Stimulated activated CD8-positive, alpha-beta memory T cell treated with anti-CD3 and anti-CD28 coated beads, Interleukin-15, amount 100 ng/mL, for 1 hour (primary cell): Measurements from ENCODE around the gene CALM1.
"Not testable (repeated sequence)": the region's sequence is repeated elsewhere in the genome, so short reads cannot be mapped to it uniquely, and the experiment has no call there.

Experiments
- DNase-seq: peaks from one replicate; pipeline ENCODE4 v3.0.0-alpha.2; 2020; ENCODE audit warnings: low read depth

The CALM1 gene

GRCh38 chr14:90383731-90384542, 12.9 kb upstream of the CALM1 start:
- peak; percentile 35 for DNase-seq

- no peak for DNase-seq
Measured at GRCh38 chr14:90384543-90384911, 12.3 kb upstream of the CALM1 start.

- no peak for DNase-seq
Measured at GRCh38 chr14:90386321-90386720, 10.5 kb upstream of the CALM1 start.

GRCh38 chr14:90387206-90387760, 9.5 kb upstream of the CALM1 start:
- no peak for DNase-seq

GRCh38 chr14:90388437-90388836, 8.4 kb upstream of the CALM1 start:
- DNase-seq, result no peak

- no peak for DNase-seq
Measured at GRCh38 chr14:90388982-90389381, 7.8 kb upstream of the CALM1 start.

GRCh38 chr14:90393966-90394365, 2.9 kb upstream of the CALM1 start:
- DNase-seq, result no peak

- DNase-seq, result not testable (repeated sequence)
Measured at GRCh38 chr14:90394782-90395181, 2.0 kb upstream of the CALM1 start.

- peak; percentile 24 for DNase-seq
Measured at GRCh38 chr14:90397425-90398314, 841 bp downstream of the CALM1 start.

- no peak for DNase-seq
Measured at GRCh38 chr14:90398315-90398839, 1.5 kb downstream of the CALM1 start.

GRCh38 chr14:90398841-90399540, 2.2 kb downstream of the CALM1 start:
- DNase-seq, result no peak

GRCh38 chr14:90399541-90400444, 3.0 kb downstream of the CALM1 start:
- peak; percentile 71 for DNase-seq

- no peak for DNase-seq
Measured at GRCh38 chr14:90400904-90401561, 4.2 kb downstream of the CALM1 start.

GRCh38 chr14:90402016-90402415, 5.2 kb downstream of the CALM1 start:
- no peak for DNase-seq

GRCh38 chr14:90403065-90403464, 6.2 kb downstream of the CALM1 start:
- DNase-seq, result no peak

GRCh38 chr14:90405101-90405500, 8.3 kb downstream of the CALM1 start:
- DNase-seq, result no peak

GRCh38 chr14:90405755-90406154, 8.9 kb downstream of the CALM1 start:
- no peak for DNase-seq

GRCh38 chr14:90406384-90406798, 9.6 kb downstream of the CALM1 start:
- no peak for DNase-seq

- no peak for DNase-seq
Measured at GRCh38 chr14:90407230-90407629, 10.4 kb downstream of the CALM1 start.

- DNase-seq, result no peak
Measured at GRCh38 chr14:90408713-90409112, 11.9 kb downstream of the CALM1 start.
